IMR-90 (cell line): ENCODE measurements around the gene TRPV4. TPM values are rescaled to one million over a fixed set of nuclear protein-coding genes. Genes with fewer than 3 reads are reported as not detected.

Experiments
- ATAC-seq: fragments of 200-7000 bp; cut with Tn5 transposase; 2 replicates; pipeline ENCODE4 v1.9.1; 2020; ENCODE audit warnings: low read depth, mild to moderate bottlenecking, moderate library complexity
- BruUV-seq: library from RNA; stranded (reverse); fragments of 400-500 nt; replicated peaks from 2 replicates; lab custom pipeline; 2021; lab: Mats Ljungman, UMichigan
- CTCF ChIA-PET: fragments of 300-600 bp; formaldehyde crosslinking; extraction: SDS; loops from one replicate; lab custom pipeline; 2021; ENCODE audit warnings: antibody characterized with exemption; lab: Yijun Ruan, JAX
- POLR2A ChIA-PET: fragments of 300-600 bp; sonication (Branson Sonifier 250); formaldehyde crosslinking; loops from one replicate; lab custom pipeline; 2022; ENCODE audit warnings: antibody characterized with exemption; ENCODE audit not compliant: unreplicated experiment; lab: Charles Lee
- DNase-seq: peaks from one replicate; pipeline ENCODE4 v3.0.0; 2013
- H2AFZ ChIP-seq: replicated peaks from 2 replicates; pipeline ENCODE3; 2013; ENCODE audit warnings: low read length, mild to moderate bottlenecking; ENCODE audit not compliant: poor library complexity
- H2AK5ac ChIP-seq: 2 replicates; pipeline ENCODE4 v1.6.1; 2013; ENCODE audit warnings: low read depth, low read length, inconsistent platforms
- H2AK9ac ChIP-seq: replicated peaks from 2 replicates; pipeline ENCODE3; 2013; ENCODE audit warnings: mild to moderate bottlenecking, low read depth, low read length, moderate library complexity; ENCODE audit not compliant: poor library complexity
- H2BK120ac ChIP-seq: 2 replicates; pipeline ENCODE4 v1.6.1; 2013; ENCODE audit warnings: low read depth, low read length, inconsistent platforms
- H2BK15ac ChIP-seq: 3 replicates; pipeline ENCODE4 v1.6.1; 2013; ENCODE audit warnings: low read depth, low read length, inconsistent platforms
- H2BK20ac ChIP-seq: 2 replicates; pipeline ENCODE4 v1.6.1; 2013; ENCODE audit warnings: low read depth, mild to moderate bottlenecking, inconsistent platforms, low read length, moderate library complexity
- H2BK5ac ChIP-seq: 2 replicates; pipeline ENCODE4 v1.6.1; 2013; ENCODE audit warnings: mild to moderate bottlenecking, low read depth, low read length, inconsistent platforms; ENCODE audit not compliant: poor library complexity, severe bottlenecking
- H3K14ac ChIP-seq: replicated peaks from 2 replicates; pipeline ENCODE4 v1.6.1; 2013; ENCODE audit warnings: low read depth, low read length, inconsistent platforms
- H3K18ac ChIP-seq: 2 replicates; pipeline ENCODE4 v1.6.1; 2013; ENCODE audit warnings: low read depth, low read length, control low read depth
- H3K23ac ChIP-seq: 2 replicates; pipeline ENCODE4 v1.6.1; 2013; ENCODE audit warnings: low read depth, low read length, inconsistent platforms
- H3K27ac ChIP-seq: 2 replicates; pipeline ENCODE4 v1.5.1; 2013; ENCODE audit warnings: mild to moderate bottlenecking, control low read depth, low read length; ENCODE audit not compliant: insufficient read depth
- H3K27me3 ChIP-seq: 2 replicates; pipeline ENCODE4 v1.6.1; 2013; ENCODE audit warnings: low read length; ENCODE audit not compliant: control insufficient read depth, insufficient read depth
- H3K36me3 ChIP-seq: 2 replicates; pipeline ENCODE4 v1.6.1; 2013; ENCODE audit warnings: low read length, mixed read lengths; ENCODE audit not compliant: control insufficient read depth, insufficient read depth
- H3K4ac ChIP-seq: 2 replicates; pipeline ENCODE4 v1.6.1; 2013; ENCODE audit warnings: low read depth, low read length, inconsistent platforms
- H3K4me1 ChIP-seq: 2 replicates; pipeline ENCODE4 v1.6.1; 2013; ENCODE audit warnings: low read length, mixed read lengths; ENCODE audit not compliant: control insufficient read depth, insufficient read depth
- H3K4me2 ChIP-seq: 2 replicates; pipeline ENCODE4 v1.6.1; 2013; ENCODE audit warnings: low read depth, mild to moderate bottlenecking, control low read depth, low read length, moderate library complexity
- H3K4me3 ChIP-seq: 2 replicates; pipeline ENCODE4 v1.5.1; 2013; ENCODE audit warnings: low read depth, mild to moderate bottlenecking, control low read depth, low read length, moderate library complexity; ENCODE audit not compliant: insufficient read depth
- H3K56ac ChIP-seq: 2 replicates; pipeline ENCODE4 v1.6.1; 2013; ENCODE audit warnings: low read length, inconsistent platforms; ENCODE audit not compliant: insufficient read depth; ENCODE audit errors: extremely low read depth
- H3K79me1 ChIP-seq, 2 experiments: 2 replicates each; pipeline ENCODE4 v1.6.1; 2013; ENCODE audit warnings: low read length in 2 of 2, inconsistent platforms in 1 of 2, low read depth in 1 of 2
- H3K9ac ChIP-seq: 2 replicates; pipeline ENCODE4 v1.6.1; 2013; ENCODE audit warnings: low read depth, low read length, control low read depth
- H3K9me1 ChIP-seq: 2 replicates; pipeline ENCODE4 v1.6.1; 2013; ENCODE audit warnings: low read length, inconsistent platforms; ENCODE audit not compliant: insufficient read depth
- H3K9me3 ChIP-seq: 2 replicates; pipeline ENCODE4 v1.6.1; 2013; ENCODE audit warnings: low read length; ENCODE audit not compliant: control insufficient read depth, insufficient read depth
- H4K20me1 ChIP-seq: 2 replicates; pipeline ENCODE4 v1.6.1; 2013; ENCODE audit warnings: low read length, inconsistent platforms; ENCODE audit not compliant: insufficient read depth
- H4K5ac ChIP-seq: 2 replicates; pipeline ENCODE4 v1.6.1; 2013; ENCODE audit warnings: mild to moderate bottlenecking, low read depth, low read length, control low read depth
- H4K8ac ChIP-seq, 2 experiments: 2 replicates each; pipeline ENCODE4 v1.6.1; 2013; ENCODE audit warnings: low read depth in 2 of 2, low read length in 2 of 2, control low read depth in 1 of 2, inconsistent platforms in 1 of 2
- H4K91ac ChIP-seq: 2 replicates; pipeline ENCODE4 v1.6.1; 2013; ENCODE audit warnings: low read depth, low read length, inconsistent platforms; ENCODE audit not compliant: insufficient read depth
- BHLHE40 ChIP-seq: fragments of 150-350 bp; IDR thresholded peaks from 2 replicates; pipeline ENCODE4 v1.6.1; 2016; ENCODE audit warnings: mild to moderate bottlenecking, low read depth, low read length
- CEBPB ChIP-seq: IDR thresholded peaks from 2 replicates; pipeline ENCODE4 v1.6.1; 2012; ENCODE audit warnings: low read depth, low read length, improper control_type of control experiment
- CHD1 ChIP-seq: IDR thresholded peaks from 2 replicates; pipeline ENCODE4 v1.6.1; 2012; ENCODE audit warnings: low read depth, low read length, improper control_type of control experiment
- CTCF ChIP-seq: conservative IDR thresholded peaks from 2 replicates; pipeline ENCODE4 v1.5.1; 2012; ENCODE audit warnings: mild to moderate bottlenecking, low read depth, low read length, improper control_type of control experiment
- ELK1 ChIP-seq: fragments of 150-350 bp; IDR thresholded peaks from 2 replicates; pipeline ENCODE4 v1.6.1; 2016; ENCODE audit warnings: low read depth, mild to moderate bottlenecking, low read length, moderate library complexity, borderline replicate concordance
- FOS ChIP-seq: fragments of 150-350 bp; IDR thresholded peaks from 2 replicates; pipeline ENCODE4 v1.6.1; 2016; ENCODE audit warnings: low read depth, low read length
- MAFK ChIP-seq: IDR thresholded peaks from 2 replicates; pipeline ENCODE4 v1.6.1; 2012; ENCODE audit warnings: low read depth, low read length, improper control_type of control experiment
- MAZ ChIP-seq: IDR thresholded peaks from 2 replicates; pipeline ENCODE4 v1.6.1; 2012; ENCODE audit warnings: low read depth, mild to moderate bottlenecking, low read length, improper control_type of control experiment, moderate library complexity, borderline replicate concordance
- MXI1 ChIP-seq: IDR thresholded peaks from 2 replicates; pipeline ENCODE4 v1.6.1; 2012; ENCODE audit warnings: low read depth, mild to moderate bottlenecking, low read length, moderate library complexity, borderline replicate concordance
- NFE2L2 ChIP-seq: fragments of 150-350 bp; IDR thresholded peaks from 2 replicates; pipeline ENCODE4 v1.6.1; 2016; ENCODE audit warnings: low read depth, mild to moderate bottlenecking, low read length
- POLR2A ChIP-seq: IDR thresholded peaks from 2 replicates; pipeline ENCODE4 v1.6.1; 2012; ENCODE audit warnings: mild to moderate bottlenecking, low read depth, low read length
- RAD21 ChIP-seq: IDR thresholded peaks from 2 replicates; pipeline ENCODE4 v1.6.1; 2012; ENCODE audit warnings: low read length, improper control_type of control experiment
- RCOR1 ChIP-seq: IDR thresholded peaks from 2 replicates; pipeline ENCODE4 v1.6.1; 2012; ENCODE audit warnings: mild to moderate bottlenecking, low read length, improper control_type of control experiment; ENCODE audit not compliant: insufficient replicate concordance
- RFX5 ChIP-seq: IDR thresholded peaks from 2 replicates; pipeline ENCODE4 v1.8.0; 2012; ENCODE audit warnings: low read depth, mild to moderate bottlenecking, low read length, moderate library complexity
- SMC3 ChIP-seq: fragments of 150-350 bp; IDR thresholded peaks from 2 replicates; pipeline ENCODE4 v1.6.1; 2016; ENCODE audit warnings: low read depth, mild to moderate bottlenecking, antibody characterized with exemption, low read length, moderate library complexity
- USF2 ChIP-seq: fragments of 150-350 bp; IDR thresholded peaks from 2 replicates; pipeline ENCODE4 v1.6.1; 2017; ENCODE audit warnings: mild to moderate bottlenecking, antibody characterized with exemption, low read length, low read depth
- WGBS, 2 experiments: methylation state at CpG; one replicate each; pipeline versions ENCODE4 v1.1.5 to v1.1.7; 2013; ENCODE audit warnings: missing lambda C conversion rate in 2 of 2; ENCODE audit not compliant: insufficient read length in 1 of 2; ENCODE audit errors: extremely low coverage in 2 of 2; 5-methylcytosine and 5-hydroxymethylcytosine counted together
- dilution Hi-C: fragments of 300-500 bp; cut with HindIII; formaldehyde crosslinking; loops from one replicate; pipeline ENCODE4 v1.14.3; 2018; ENCODE audit warnings: low sequenced_read_pairs; ENCODE audit not compliant: unreplicated experiment
- in situ Hi-C: fragments of 300-500 bp; cut with MboI; formaldehyde crosslinking; loops from 3 replicates; pipeline ENCODE4 v1.14.3; 2019; ENCODE audit warnings: low sequenced_read_pairs, inconsistent platforms, mixed read lengths
- intact Hi-C: fragments of 100-400 bp; cut with micrococcal nuclease; formaldehyde crosslinking; loops from 2 replicates; pipeline ENCODE4 v1.10.0; 2022
- polyA plus RNA-seq, 3 experiments: library from polyadenylated mRNA; depleted of rRNA; stranded (reverse); fragments of >200 nt; gene quantifications; 2 replicates each; pipeline ENCODE4 v1.2.3, GENCODE V29; 2012; ENCODE audit warnings: low replicate concordance in 1 of 3
- total RNA-seq: library from RNA; depleted of rRNA; stranded (reverse); fragments of >200 nt; gene quantifications from 2 replicates; pipeline ENCODE4 v1.2.3, GENCODE V29; 2012

The TRPV4 gene
- total and polyA plus RNA-seq, 2 of the 4 experiments (the other 2 are of a cell fraction): 1.1 to 6.1 TPM

GRCh38 chr12:109845824-109846205 lies 12.6 kb upstream of the TRPV4 start:
- in situ Hi-C loops: no loop called here
- POLR2A ChIA-PET: no interaction called here
- Histone ChIP-seq H4K8ac (peak overlapping the region; percentile 79 to 93; a peak in 3 of 4 replicates), H2BK15ac (no peak overlapping the region), H3K27me3 (no peaks in the 10 kb centered on the region), H4K91ac (no peak overlapping the region), H3K4me2 (no peak overlapping the region), H3K4me1 (no peaks in the 10 kb centered on the region), H3K56ac (no peak overlapping the region), H4K20me1 (no peaks in the 10 kb centered on the region), H3K9ac (no peak overlapping the region), H2BK120ac (no peak overlapping the region), H3K23ac (no peak overlapping the region), H2BK5ac (no peak overlapping the region), H3K4ac (peak overlapping the region; percentile 74; the same call in 1 of the 2 replicates), H3K9me1 (no peaks in the 10 kb centered on the region), H3K79me1 (no peaks in the 10 kb centered on the region), H2AK9ac (no peak overlapping the region), H3K4me3 (no peak overlapping the region), H3K18ac (no peak overlapping the region), H3K27ac (no peak overlapping the region), H2AFZ (peak overlapping the region; percentile 91), H2BK20ac (no peak overlapping the region), H3K14ac (no peak overlapping the region), H4K5ac (no peak overlapping the region; the same call in 1 of the 2 replicates), H3K36me3 (no peaks in the 10 kb centered on the region), H2AK5ac (no peak overlapping the region), H3K9me3 (no peaks in the 10 kb centered on the region)
- CTCF ChIA-PET: interaction anchor here (0.7 to 1.6 kb wide), 16 partner anchors 9 to 325 kb away, joined by 3 to 23 read pairs (median 4); partner anchors contain the start of gene TRPV4
- DNase-seq (no peak), ATAC-seq (no peak)
- no peak for TF ChIP-seq CEBPB
- no peak for TF ChIP-seq USF2
- TF ChIP-seq MAZ: no peak
- no peak for TF ChIP-seq ELK1
- TF ChIP-seq RAD21: no peak
- no peak for TF ChIP-seq MAFK
- TF ChIP-seq SMC3: no peak
- no peak for TF ChIP-seq RCOR1
- TF ChIP-seq NFE2L2: no peak
- TF ChIP-seq POLR2A: no peak
- no peak for TF ChIP-seq MXI1
- TF ChIP-seq FOS: no peak
- TF ChIP-seq BHLHE40: no peak
- no peak for TF ChIP-seq RFX5
- TF ChIP-seq CTCF: no peak
- TF ChIP-seq CHD1: no peak
- intact Hi-C loops: loop anchor here (1.0 to 2.0 kb wide), 3 partner anchors 41 to 327 kb away; no protein-coding TSS in a partner anchor
- no TSS peak for BruUV-seq
- dilution Hi-C loops: no loop called here
- 86% methylated on average over 4 of the region's 7 CpGs; no CpG with 5 or more reads in 1 of the 2 experiments for WGBS, 2 experiments
